MM.1S (cell line): Measurements from ENCODE around the gene KIAA0825.

ENCODE experiments used
- DNase-seq: peaks from one replicate; pipeline ENCODE4 v3.0.0-alpha.2; 2015
- H2AFZ ChIP-seq: fragments of 300-600 bp; sonication (generic); 2 replicates; pipeline ENCODE4 v1.6.0; 2016; ENCODE audit warnings: antibody characterized with exemption, low read length
- H3F3A ChIP-seq: fragments of 300-600 bp; sonication (generic); 2 replicates; pipeline ENCODE4 v1.6.1; 2016; ENCODE audit warnings: mild to moderate bottlenecking, antibody characterized with exemption, low read length, moderate library complexity, mixed read lengths; ENCODE audit not compliant: insufficient read depth
- H3K27ac ChIP-seq: fragments of 300-600 bp; sonication (generic); 2 replicates; pipeline ENCODE4 v1.5.1; 2016; ENCODE audit warnings: mild to moderate bottlenecking, low read length
- H3K27me3 ChIP-seq: fragments of 300-600 bp; sonication (generic); replicated peaks from 2 replicates; pipeline ENCODE4 v1.6.0; 2016; ENCODE audit warnings: low read length; ENCODE audit not compliant: insufficient read depth
- H3K36me3 ChIP-seq: fragments of 300-600 bp; sonication (generic); replicated peaks from 2 replicates; pipeline ENCODE4 v1.6.1; 2016; ENCODE audit warnings: mild to moderate bottlenecking, low read length, mixed read lengths; ENCODE audit not compliant: insufficient read depth
- H3K4me1 ChIP-seq: fragments of 300-600 bp; sonication (generic); 2 replicates; pipeline ENCODE4 v1.6.1; 2016; ENCODE audit warnings: low read length, mixed read lengths
- H3K4me2 ChIP-seq: fragments of 300-600 bp; sonication (generic); 2 replicates; pipeline ENCODE4 v1.6.0; 2016; ENCODE audit warnings: low read depth, low read length
- H3K4me3 ChIP-seq: fragments of 300-600 bp; sonication (generic); 2 replicates; pipeline ENCODE4 v1.5.1; 2016; ENCODE audit warnings: low read length, mixed read lengths
- H3K79me2 ChIP-seq: fragments of 300-600 bp; sonication (generic); 2 replicates; pipeline ENCODE4 v1.6.1; 2016; ENCODE audit warnings: mixed run types, low read length, mixed read lengths
- H3K9ac ChIP-seq: fragments of 300-600 bp; sonication (generic); 2 replicates; pipeline ENCODE4 v1.6.1; 2016; ENCODE audit warnings: low read length, mixed read lengths
- H3K9me2 ChIP-seq: fragments of 300-600 bp; sonication (generic); replicated peaks from 2 replicates; pipeline ENCODE4 v1.6.1; 2016; ENCODE audit warnings: mild to moderate bottlenecking, low read length, mixed read lengths; ENCODE audit not compliant: insufficient read depth
- H3K9me3 ChIP-seq: fragments of 300-600 bp; sonication (generic); replicated peaks from 2 replicates; pipeline ENCODE4 v1.6.1; 2016; ENCODE audit warnings: mild to moderate bottlenecking, low read length, mixed read lengths; ENCODE audit not compliant: insufficient read depth
- H4K20me1 ChIP-seq: fragments of 300-600 bp; sonication (generic); 2 replicates; pipeline ENCODE4 v1.6.1; 2016; ENCODE audit warnings: mild to moderate bottlenecking, low read length, moderate library complexity, mixed read lengths; ENCODE audit not compliant: insufficient read depth
- EZH2 ChIP-seq: fragments of 300-600 bp; sonication (generic); optimal IDR thresholded peaks from 2 replicates; pipeline ENCODE3; 2017; ENCODE audit warnings: low read depth, mild to moderate bottlenecking, antibody characterized with exemption, low read length, mixed read lengths
- EZH2phosphoT487 ChIP-seq: fragments of 300-600 bp; sonication (generic); IDR thresholded peaks from 2 replicates; pipeline ENCODE4 v1.6.1; 2018; ENCODE audit warnings: antibody characterized with exemption, low read length
- TF ChIP-seq, protein P1 (sequence below): fragments of 300-600 bp; sonication (generic); IDR thresholded peaks from 2 replicates; pipeline ENCODE4 v1.5.1; 2016; ENCODE audit warnings: antibody characterized with exemption, low read length, mixed read lengths

Gene KIAA0825

DNA sequence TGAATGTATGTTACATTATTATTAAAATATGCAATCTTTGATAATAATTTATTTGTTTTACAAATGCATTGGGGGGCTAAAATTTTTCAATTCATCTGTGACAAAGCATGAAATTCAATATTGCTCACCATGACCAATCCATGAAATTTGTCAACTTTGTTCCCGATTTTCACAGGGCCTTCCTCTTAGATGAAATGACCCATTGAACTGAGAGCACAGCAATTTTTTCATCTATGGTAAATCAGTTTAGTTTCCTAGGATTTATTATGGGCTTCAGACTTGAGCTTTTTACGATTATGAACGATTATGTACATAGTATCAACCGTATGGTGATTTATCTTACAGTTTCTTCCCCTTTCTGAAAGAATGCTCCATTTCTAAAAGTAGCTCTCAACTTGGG is 157.3 kb downstream of the KIAA0825 start:
- no peak overlapping the region for H3K4me3 ChIP-seq
- no peak for DNase-seq
- no peaks in the 10 kb centered on the region for H3F3A ChIP-seq
- H3K27me3 ChIP-seq = no peaks in the 10 kb centered on the region
- no peaks in the 10 kb centered on the region for H4K20me1 ChIP-seq
- H3K4me1 ChIP-seq = no peaks in the 10 kb centered on the region
- H3K9ac ChIP-seq = no peak overlapping the region
- H3K27ac ChIP-seq = no peak overlapping the region
- no peaks in the 10 kb centered on the region for H3K9me3 ChIP-seq
- TF ChIP-seq EZH2phosphoT487 (no peak), EZH2 (no peak)
- TF ChIP-seq, protein P1, sequence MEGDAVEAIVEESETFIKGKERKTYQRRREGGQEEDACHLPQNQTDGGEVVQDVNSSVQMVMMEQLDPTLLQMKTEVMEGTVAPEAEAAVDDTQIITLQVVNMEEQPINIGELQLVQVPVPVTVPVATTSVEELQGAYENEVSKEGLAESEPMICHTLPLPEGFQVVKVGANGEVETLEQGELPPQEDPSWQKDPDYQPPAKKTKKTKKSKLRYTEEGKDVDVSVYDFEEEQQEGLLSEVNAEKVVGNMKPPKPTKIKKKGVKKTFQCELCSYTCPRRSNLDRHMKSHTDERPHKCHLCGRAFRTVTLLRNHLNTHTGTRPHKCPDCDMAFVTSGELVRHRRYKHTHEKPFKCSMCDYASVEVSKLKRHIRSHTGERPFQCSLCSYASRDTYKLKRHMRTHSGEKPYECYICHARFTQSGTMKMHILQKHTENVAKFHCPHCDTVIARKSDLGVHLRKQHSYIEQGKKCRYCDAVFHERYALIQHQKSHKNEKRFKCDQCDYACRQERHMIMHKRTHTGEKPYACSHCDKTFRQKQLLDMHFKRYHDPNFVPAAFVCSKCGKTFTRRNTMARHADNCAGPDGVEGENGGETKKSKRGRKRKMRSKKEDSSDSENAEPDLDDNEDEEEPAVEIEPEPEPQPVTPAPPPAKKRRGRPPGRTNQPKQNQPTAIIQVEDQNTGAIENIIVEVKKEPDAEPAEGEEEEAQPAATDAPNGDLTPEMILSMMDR = no peak
- no peak overlapping the region for H3K4me2 ChIP-seq
- no peaks in the 10 kb centered on the region for H3K79me2 ChIP-seq
- no peaks in the 10 kb centered on the region for H3K36me3 ChIP-seq
- no peaks in the 10 kb centered on the region for H3K9me2 ChIP-seq
- no peak overlapping the region for H2AFZ ChIP-seq

DNA sequence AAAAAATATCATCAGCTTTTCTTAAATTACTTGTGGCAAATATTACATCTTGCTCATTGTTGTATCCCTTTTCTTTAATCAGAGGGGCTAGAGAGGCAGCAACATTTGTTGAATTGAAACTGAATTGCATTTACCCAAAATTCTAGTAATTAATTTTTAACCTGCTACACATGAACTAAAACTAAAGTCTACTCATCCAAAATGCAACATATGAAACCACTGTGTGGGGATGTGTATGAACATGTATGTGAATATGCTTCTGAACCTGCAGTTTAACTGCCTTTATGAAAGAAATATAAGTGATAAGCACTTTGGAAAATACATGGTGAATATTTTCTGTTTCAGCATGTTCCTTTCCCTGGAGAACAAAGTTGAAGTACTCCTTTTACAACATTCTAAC is 158.5 kb downstream of the KIAA0825 start:
- Histone ChIP-seq H4K20me1 (no peaks in the 10 kb centered on the region), H3K4me1 (no peaks in the 10 kb centered on the region), H3K9me2 (no peaks in the 10 kb centered on the region), H3K9ac (no peak overlapping the region), H3K9me3 (no peaks in the 10 kb centered on the region), H2AFZ (no peak overlapping the region), H3K79me2 (no peaks in the 10 kb centered on the region), H3K36me3 (no peaks in the 10 kb centered on the region), H3K27me3 (no peaks in the 10 kb centered on the region), H3K4me2 (no peak overlapping the region), H3K4me3 (no peak overlapping the region), H3K27ac (no peak overlapping the region), H3F3A (no peaks in the 10 kb centered on the region)
- DNase-seq = no peak
- TF ChIP-seq EZH2phosphoT487 (no peak), EZH2 (no peak)
- TF ChIP-seq, protein P1 = no peak

DNA sequence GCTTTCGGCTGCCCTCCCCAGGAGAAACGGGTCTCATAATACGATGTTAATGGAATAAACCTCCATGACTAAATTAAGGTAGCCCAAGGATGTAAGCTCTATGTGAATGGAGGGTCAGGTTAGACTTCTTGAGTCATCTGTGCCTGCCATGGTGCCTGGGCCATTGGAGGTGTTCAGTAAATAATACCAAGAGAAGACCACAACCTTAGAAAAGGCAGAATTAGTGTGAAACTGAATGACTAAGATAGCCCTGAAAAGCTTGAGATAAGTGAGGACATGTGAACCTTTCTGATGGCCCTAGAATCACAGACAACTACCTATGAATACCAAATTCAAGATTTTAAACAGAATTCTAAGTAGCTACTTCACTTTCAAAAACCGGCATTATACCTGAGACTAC is 160.6 kb downstream of the KIAA0825 start:
- no peaks in the 10 kb centered on the region for H4K20me1 ChIP-seq
- no peak for TF ChIP-seq EZH2
- TF ChIP-seq, protein P1 = no peak
- TF ChIP-seq EZH2phosphoT487 = no peak
- H3K4me2 ChIP-seq = no peak overlapping the region
- no peak for DNase-seq
- no peaks in the 10 kb centered on the region for H3K36me3 ChIP-seq
- no peaks in the 10 kb centered on the region for H3K27me3 ChIP-seq
- no peak overlapping the region for H3K9ac ChIP-seq
- no peak overlapping the region for H2AFZ ChIP-seq
- no peak overlapping the region for H3K27ac ChIP-seq
- no peaks in the 10 kb centered on the region for H3F3A ChIP-seq
- no peak overlapping the region for H3K4me3 ChIP-seq
- no peaks in the 10 kb centered on the region for H3K4me1 ChIP-seq
- no peaks in the 10 kb centered on the region for H3K9me2 ChIP-seq
- H3K79me2 ChIP-seq = no peaks in the 10 kb centered on the region
- no peaks in the 10 kb centered on the region for H3K9me3 ChIP-seq

DNA sequence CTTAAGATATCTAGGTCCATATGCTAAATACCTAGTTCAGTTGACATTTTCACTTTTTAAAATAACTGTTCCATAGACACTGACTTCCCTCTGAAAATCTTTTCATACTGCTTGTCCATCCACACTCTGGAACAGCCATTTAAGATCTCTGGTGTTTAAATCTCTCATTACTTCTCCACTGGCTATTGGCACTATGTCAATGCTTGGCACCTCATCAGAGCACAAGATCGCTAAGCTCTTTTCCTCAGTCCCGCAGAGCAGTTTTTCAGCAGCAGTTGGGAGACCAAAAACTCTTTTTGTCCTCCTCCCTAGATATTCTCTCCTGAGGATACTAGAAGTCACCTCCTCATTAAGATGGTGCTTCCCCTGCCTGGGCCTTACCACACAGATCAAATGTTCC is 172.7 kb downstream of the KIAA0825 start:
- Histone ChIP-seq H3K9me3 (no peaks in the 10 kb centered on the region), H3K9ac (no peak overlapping the region), H2AFZ (no peak overlapping the region), H3K4me3 (no peak overlapping the region), H3F3A (no peaks in the 10 kb centered on the region), H3K36me3 (no peaks in the 10 kb centered on the region), H3K79me2 (no peaks in the 10 kb centered on the region), H3K4me2 (no peak overlapping the region), H4K20me1 (no peaks in the 10 kb centered on the region), H3K27me3 (no peaks in the 10 kb centered on the region), H3K4me1 (no peaks in the 10 kb centered on the region), H3K27ac (no peak overlapping the region), H3K9me2 (no peaks in the 10 kb centered on the region)
- TF ChIP-seq, protein P1 = no peak
- TF ChIP-seq EZH2phosphoT487 = no peak
- no peak for TF ChIP-seq EZH2
- DNase-seq = no peak
